Smooth muscle cell (in vitro differentiated cells): ENCODE data around the gene MFSD2B. TPM values are rescaled to one million over a fixed set of nuclear protein-coding genes. Genes with fewer than 3 reads are reported as not detected.

Source experiments
- DNase-seq: peaks from one replicate; lab custom pipeline; 2025; ENCODE audit not compliant: unreplicated experiment; lab: John Stamatoyannopoulos, UW
- H2AFZ ChIP-seq: fragments of 200-600 bp; sonication (generic); 2 replicates; pipeline ENCODE4 v1.6.0; 2016; ENCODE audit warnings: antibody characterized with exemption, low read depth, mild to moderate bottlenecking
- H3F3A ChIP-seq: fragments of 200-600 bp; sonication (generic); 2 replicates; pipeline ENCODE4 v1.6.0; 2017; ENCODE audit warnings: antibody characterized with exemption, low read depth
- H3K27ac ChIP-seq: fragments of 200-600 bp; sonication (generic); 2 replicates; pipeline ENCODE4 v1.5.1; 2016; ENCODE audit warnings: low read depth, mild to moderate bottlenecking
- H3K27me3 ChIP-seq: fragments of 200-600 bp; sonication (generic); 2 replicates; pipeline ENCODE4 v1.6.1; 2016; ENCODE audit warnings: low read depth, mild to moderate bottlenecking
- H3K36me3 ChIP-seq: fragments of 200-600 bp; sonication (generic); 2 replicates; pipeline ENCODE4 v1.5.1; 2016; ENCODE audit warnings: low read depth
- H3K4me1 ChIP-seq: fragments of 200-600 bp; sonication (generic); 2 replicates; pipeline ENCODE4 v1.5.1; 2016; ENCODE audit warnings: low read depth
- H3K4me2 ChIP-seq: fragments of 200-600 bp; sonication (generic); 2 replicates; pipeline ENCODE4 v1.6.0; 2016; ENCODE audit warnings: mild to moderate bottlenecking
- H3K4me3 ChIP-seq: fragments of 200-600 bp; sonication (generic); 2 replicates; pipeline ENCODE4 v1.5.1; 2016; ENCODE audit warnings: mild to moderate bottlenecking
- H3K79me2 ChIP-seq: fragments of 200-600 bp; sonication (generic); 2 replicates; pipeline ENCODE4 v1.6.0; 2016; ENCODE audit warnings: low read depth, mild to moderate bottlenecking
- H3K9ac ChIP-seq: fragments of 200-600 bp; sonication (generic); 2 replicates; pipeline ENCODE4 v1.6.0; 2016; ENCODE audit warnings: low read depth
- H3K9me3 ChIP-seq: fragments of 200-600 bp; sonication (generic); replicated peaks from 2 replicates; pipeline ENCODE4 v1.5.1; 2016; ENCODE audit warnings: low read depth
- H4K20me1 ChIP-seq: fragments of 200-600 bp; sonication (generic); 2 replicates; pipeline ENCODE4 v1.6.0; 2016; ENCODE audit warnings: low read depth
- WGBS: methylation state at CpG from one replicate; pipeline ENCODE4 v1.1.7; 2016; ENCODE audit warnings: low lambda C conversion rate; 5-methylcytosine and 5-hydroxymethylcytosine counted together
- polyA plus RNA-seq: library from polyadenylated mRNA; unstranded; fragments of >200 nt; fragmentation: Nextera tagmentation; extraction: Ambion mirVana; gene quantifications from 2 replicates; pipeline ENCODE4 v1.2.1, GENCODE V29; 2016
- total RNA-seq: library from RNA; depleted of rRNA; stranded (reverse); fragments of >200 nt; gene quantifications from 2 replicates; pipeline ENCODE4 v1.2.3, GENCODE V29; 2014
- TF ChIP-seq, protein P1 (sequence below): fragments of 200-600 bp; sonication (generic); IDR thresholded peaks from 2 replicates; pipeline ENCODE4 v1.5.1; 2017; ENCODE audit warnings: borderline replicate concordance, mild to moderate bottlenecking, antibody characterized with exemption; ENCODE audit not compliant: insufficient read depth, poor library complexity, severe bottlenecking

Gene MFSD2B
- total and polyA plus RNA-seq, 2 experiments from 2014 or later = 0.54 TPM; not detected in 1

GRCh38 chr2:24007693-24008092 lies 2.2 kb upstream of the MFSD2B start:
- H3K36me3 ChIP-seq = no peaks in the 10 kb centered on the region
- H3K4me3 ChIP-seq = no peak overlapping the region
- no peak for DNase-seq
- TF ChIP-seq, protein P1, sequence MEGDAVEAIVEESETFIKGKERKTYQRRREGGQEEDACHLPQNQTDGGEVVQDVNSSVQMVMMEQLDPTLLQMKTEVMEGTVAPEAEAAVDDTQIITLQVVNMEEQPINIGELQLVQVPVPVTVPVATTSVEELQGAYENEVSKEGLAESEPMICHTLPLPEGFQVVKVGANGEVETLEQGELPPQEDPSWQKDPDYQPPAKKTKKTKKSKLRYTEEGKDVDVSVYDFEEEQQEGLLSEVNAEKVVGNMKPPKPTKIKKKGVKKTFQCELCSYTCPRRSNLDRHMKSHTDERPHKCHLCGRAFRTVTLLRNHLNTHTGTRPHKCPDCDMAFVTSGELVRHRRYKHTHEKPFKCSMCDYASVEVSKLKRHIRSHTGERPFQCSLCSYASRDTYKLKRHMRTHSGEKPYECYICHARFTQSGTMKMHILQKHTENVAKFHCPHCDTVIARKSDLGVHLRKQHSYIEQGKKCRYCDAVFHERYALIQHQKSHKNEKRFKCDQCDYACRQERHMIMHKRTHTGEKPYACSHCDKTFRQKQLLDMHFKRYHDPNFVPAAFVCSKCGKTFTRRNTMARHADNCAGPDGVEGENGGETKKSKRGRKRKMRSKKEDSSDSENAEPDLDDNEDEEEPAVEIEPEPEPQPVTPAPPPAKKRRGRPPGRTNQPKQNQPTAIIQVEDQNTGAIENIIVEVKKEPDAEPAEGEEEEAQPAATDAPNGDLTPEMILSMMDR = no peak
- no peaks in the 10 kb centered on the region for H3F3A ChIP-seq
- no peak overlapping the region for H3K4me2 ChIP-seq
- no peak overlapping the region for H3K27ac ChIP-seq
- H3K9ac ChIP-seq = no peak overlapping the region
- no peaks in the 10 kb centered on the region for H3K79me2 ChIP-seq
- no peak overlapping the region for H2AFZ ChIP-seq
- H3K27me3 ChIP-seq = peaks cover 39% of the 10 kb centered on the region
- H4K20me1 ChIP-seq = no peaks in the 10 kb centered on the region
- no peaks in the 10 kb centered on the region for H3K4me1 ChIP-seq
- no peaks in the 10 kb centered on the region for H3K9me3 ChIP-seq

- H2AFZ ChIP-seq = no peak overlapping the region
- WGBS = 71% methylated on average over 13 of the region's 13 CpGs
- no peak overlapping the region for H3K4me2 ChIP-seq
- no peak overlapping the region for H3K27ac ChIP-seq
- no peak for DNase-seq
- no peaks in the 10 kb centered on the region for H3K36me3 ChIP-seq
- H3K4me1 ChIP-seq = no peaks in the 10 kb centered on the region
- H4K20me1 ChIP-seq = no peaks in the 10 kb centered on the region
- no peaks in the 10 kb centered on the region for H3K9me3 ChIP-seq
- no peaks in the 10 kb centered on the region for H3F3A ChIP-seq
- TF ChIP-seq, protein P1 = no peak
- peaks cover 39% of the 10 kb centered on the region for H3K27me3 ChIP-seq
- no peak overlapping the region for H3K9ac ChIP-seq
- no peak overlapping the region for H3K4me3 ChIP-seq
- no peaks in the 10 kb centered on the region for H3K79me2 ChIP-seq
These were observed 1.1 kb upstream of the MFSD2B start for GRCh38 chr2:24008672-24009366.

GRCh38 chr2:24009367-24009679 lies 562 bp upstream of the MFSD2B start:
- peak overlapping the region; percentile 54 for H3K4me3 ChIP-seq
- H3K27ac ChIP-seq = no peak overlapping the region
- 73% methylated on average over 9 of the region's 9 CpGs for WGBS
- peak overlapping the region; percentile 91 for H3K4me2 ChIP-seq
- no peaks in the 10 kb centered on the region for H3F3A ChIP-seq
- H3K9me3 ChIP-seq = no peaks in the 10 kb centered on the region
- TF ChIP-seq, protein P1 = no peak
- no peak overlapping the region for H2AFZ ChIP-seq
- H3K27me3 ChIP-seq = peaks cover 39% of the 10 kb centered on the region
- no peak overlapping the region for H3K9ac ChIP-seq
- H3K36me3 ChIP-seq = no peaks in the 10 kb centered on the region
- H3K79me2 ChIP-seq = no peaks in the 10 kb centered on the region
- H4K20me1 ChIP-seq = no peaks in the 10 kb centered on the region
- no peaks in the 10 kb centered on the region for H3K4me1 ChIP-seq
- DNase-seq = no peak
